Posterior cingulate gyrus (tissue), 11 donors: ENCODE data around the gene AGPAT2.

ENCODE experiments used
- DNase-seq, 10 donors: peaks; one replicate each; pipeline versions ENCODE4 v3.0.0 to v3.0.0-alpha.2; 2020 to 2021; ENCODE audit warnings: mixed read lengths in 3 of 10
- intact Hi-C: fragments of 100-400 bp; cut with DNase I; formaldehyde crosslinking; loops from one replicate; pipeline ENCODE4 v1.15.1; 2023

Gene AGPAT2

GRCh38 chr9:136629879-136630661 is 57.2 kb downstream of the AGPAT2 start:
- intact Hi-C loops, result no loop called here

GRCh38 chr9:136629001-136629878 is 58.0 kb downstream of the AGPAT2 start:
- intact Hi-C loops, result no loop called here
- DNase-seq, result no peak

More at GRCh38 chr9:136629879-136630661, 57.2 kb downstream of the AGPAT2 start:
- DNase-seq, result peak in 2 of 10 donors; percentile 43 to 47

- DNase-seq, result peak in 1 of 10 donors; percentile 80
- intact Hi-C loops, result no loop called here
Measured at GRCh38 chr9:136628268-136628667, 59.0 kb downstream of the AGPAT2 start.

- no peak for DNase-seq
- intact Hi-C loops, result no loop called here
Measured at GRCh38 chr9:136627703-136628102, 59.6 kb downstream of the AGPAT2 start.

GRCh38 chr9:136626740-136627642 is 60.3 kb downstream of the AGPAT2 start:
- DNase-seq, result peak in 1 of 10 donors; percentile 84
- intact Hi-C loops, result no loop called here

- intact Hi-C loops, result no loop called here
- DNase-seq, result peak in 1 of 10 donors; percentile 11
Measured at GRCh38 chr9:136626066-136626725, 61.1 kb downstream of the AGPAT2 start.

- DNase-seq, result peak in 5 of 10 donors; percentile 50 to 93 (median 53)
- intact Hi-C loops, result loop anchor here (1.0 kb wide), 1 partner anchor 140 kb away; no protein-coding TSS in a partner anchor
Measured at GRCh38 chr9:136625101-136626065, 61.9 kb downstream of the AGPAT2 start.

GRCh38 chr9:136624184-136624951 is 62.9 kb downstream of the AGPAT2 start:
- intact Hi-C loops, result no loop called here

GRCh38 chr9:136623842-136624183 is 63.4 kb downstream of the AGPAT2 start:
- DNase-seq, result no peak
- intact Hi-C loops, result no loop called here

More at GRCh38 chr9:136624184-136624951, 62.9 kb downstream of the AGPAT2 start:
- DNase-seq, result no peak
